Measurements from ENCODE around the gene XPC.

XPC gene

DNA sequence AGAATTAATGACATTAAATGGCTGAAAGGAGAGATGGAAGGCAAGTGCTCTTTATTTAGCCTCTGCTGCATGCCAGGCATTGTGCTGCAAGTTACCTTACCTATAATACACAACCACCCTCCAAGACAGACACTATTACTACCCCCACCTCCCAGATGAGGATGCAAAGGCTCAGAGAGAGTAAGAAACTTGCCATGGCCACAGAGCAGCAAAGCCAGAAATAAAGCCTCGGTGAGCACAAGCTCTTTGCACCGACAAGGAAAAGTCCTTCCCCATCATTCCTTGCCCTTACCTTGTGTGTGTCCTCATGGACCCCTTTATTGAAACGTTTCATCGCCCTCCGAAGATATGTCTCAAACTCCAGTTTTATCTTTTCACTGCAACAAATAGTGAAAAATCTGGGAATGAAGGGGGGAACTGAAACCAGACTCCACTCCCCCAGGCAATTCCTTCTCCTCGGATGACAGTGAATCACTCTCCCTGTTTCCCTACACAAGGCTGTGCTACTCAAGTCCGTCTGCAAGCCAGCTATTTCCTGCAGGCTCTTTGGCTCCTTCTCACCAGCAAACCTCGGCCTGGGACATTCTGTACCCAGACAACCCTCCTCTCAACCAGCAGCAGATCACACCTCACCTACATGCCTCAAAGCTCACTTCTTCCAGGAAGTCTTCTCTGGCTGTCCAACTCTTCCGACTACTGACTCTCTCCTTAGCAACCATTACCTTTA is 11.4 kb downstream of the XPC start:
- TF ChIP-seq, protein P1, sequence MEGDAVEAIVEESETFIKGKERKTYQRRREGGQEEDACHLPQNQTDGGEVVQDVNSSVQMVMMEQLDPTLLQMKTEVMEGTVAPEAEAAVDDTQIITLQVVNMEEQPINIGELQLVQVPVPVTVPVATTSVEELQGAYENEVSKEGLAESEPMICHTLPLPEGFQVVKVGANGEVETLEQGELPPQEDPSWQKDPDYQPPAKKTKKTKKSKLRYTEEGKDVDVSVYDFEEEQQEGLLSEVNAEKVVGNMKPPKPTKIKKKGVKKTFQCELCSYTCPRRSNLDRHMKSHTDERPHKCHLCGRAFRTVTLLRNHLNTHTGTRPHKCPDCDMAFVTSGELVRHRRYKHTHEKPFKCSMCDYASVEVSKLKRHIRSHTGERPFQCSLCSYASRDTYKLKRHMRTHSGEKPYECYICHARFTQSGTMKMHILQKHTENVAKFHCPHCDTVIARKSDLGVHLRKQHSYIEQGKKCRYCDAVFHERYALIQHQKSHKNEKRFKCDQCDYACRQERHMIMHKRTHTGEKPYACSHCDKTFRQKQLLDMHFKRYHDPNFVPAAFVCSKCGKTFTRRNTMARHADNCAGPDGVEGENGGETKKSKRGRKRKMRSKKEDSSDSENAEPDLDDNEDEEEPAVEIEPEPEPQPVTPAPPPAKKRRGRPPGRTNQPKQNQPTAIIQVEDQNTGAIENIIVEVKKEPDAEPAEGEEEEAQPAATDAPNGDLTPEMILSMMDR (IDR thresholded peaks at IDR 0.05; ENCODE audit: low read length, missing control alignments): no peak
- peak; percentile 32 for DNase-seq (ENCODE audit: low read depth)
- H3K4me3 ChIP-seq (replicated peaks; ENCODE audit: low read depth, low read length): no peak overlapping the region

DNA sequence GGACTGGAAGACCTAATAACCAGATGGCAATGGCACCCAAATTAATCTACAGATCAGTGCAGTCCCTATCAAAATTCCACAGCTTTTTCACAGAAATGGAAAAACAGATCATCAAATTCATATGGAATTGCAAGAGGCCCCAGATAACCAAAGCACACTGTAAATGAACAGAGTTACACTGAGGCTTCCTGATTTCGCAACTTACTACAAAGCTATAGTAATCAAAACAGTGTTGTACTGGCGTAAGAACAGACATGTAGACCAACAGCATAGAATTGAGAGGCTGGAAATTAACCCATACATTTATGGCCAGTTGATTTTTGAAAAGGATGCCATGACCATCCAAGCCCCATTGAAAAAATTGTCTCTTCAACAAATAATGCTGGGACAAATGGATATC is 16.2 kb downstream of the XPC start:
- peak; percentile 35 for DNase-seq (ENCODE audit: low read depth)
- TF ChIP-seq, protein P1 (IDR thresholded peaks at IDR 0.05; ENCODE audit: low read length, missing control alignments): no peak
- no peak overlapping the region for H3K4me3 ChIP-seq (replicated peaks; ENCODE audit: low read depth, low read length)

DNA sequence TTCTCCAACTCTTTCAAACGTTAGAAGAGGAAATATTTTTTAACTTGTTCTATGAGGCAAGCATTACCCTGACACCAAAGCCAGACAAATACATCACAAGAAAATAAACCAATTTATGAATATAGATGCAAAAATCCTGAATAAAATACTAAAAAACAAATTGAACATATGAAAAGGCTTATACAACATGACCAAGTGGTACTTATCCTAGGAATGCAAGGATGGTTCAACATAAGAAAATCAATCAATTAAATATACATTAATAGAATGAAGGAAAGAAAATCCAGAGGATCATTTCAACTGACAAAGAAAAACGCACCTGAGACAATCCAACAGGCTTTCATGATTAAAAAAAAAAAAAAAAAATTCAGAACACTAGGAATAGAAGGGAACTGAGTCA is 17.1 kb downstream of the XPC start:
- TF ChIP-seq, protein P1 (IDR thresholded peaks at IDR 0.05; ENCODE audit: low read length, missing control alignments): no peak
- DNase-seq (ENCODE audit: low read depth): no peak
- H3K4me3 ChIP-seq (replicated peaks; ENCODE audit: low read depth, low read length): no peak overlapping the region

DNA sequence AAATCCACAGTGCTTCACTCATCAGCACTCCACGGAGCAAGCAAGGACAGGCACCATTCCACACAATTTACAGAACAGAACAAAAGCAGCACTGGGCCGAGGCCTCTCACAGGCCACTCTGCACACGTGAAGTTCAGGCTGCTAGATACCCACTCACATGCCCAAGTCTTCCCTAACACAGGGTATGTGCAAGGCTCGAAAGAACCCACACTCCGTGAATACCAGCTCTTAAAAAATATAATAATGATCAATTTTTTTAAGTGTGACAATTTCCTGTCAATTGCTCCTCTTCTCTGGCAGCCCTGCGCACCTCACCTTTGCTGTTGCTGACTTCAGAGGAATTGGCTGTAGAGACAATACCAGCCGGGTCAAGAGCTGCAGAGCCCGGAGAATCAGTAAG is 19.0 kb downstream of the XPC start:
- no peak for DNase-seq (ENCODE audit: low read depth)
- TF ChIP-seq, protein P1 (IDR thresholded peaks at IDR 0.05; ENCODE audit: low read length, missing control alignments): no peak
- no peak overlapping the region for H3K4me3 ChIP-seq (replicated peaks; ENCODE audit: low read depth, low read length)

DNA sequence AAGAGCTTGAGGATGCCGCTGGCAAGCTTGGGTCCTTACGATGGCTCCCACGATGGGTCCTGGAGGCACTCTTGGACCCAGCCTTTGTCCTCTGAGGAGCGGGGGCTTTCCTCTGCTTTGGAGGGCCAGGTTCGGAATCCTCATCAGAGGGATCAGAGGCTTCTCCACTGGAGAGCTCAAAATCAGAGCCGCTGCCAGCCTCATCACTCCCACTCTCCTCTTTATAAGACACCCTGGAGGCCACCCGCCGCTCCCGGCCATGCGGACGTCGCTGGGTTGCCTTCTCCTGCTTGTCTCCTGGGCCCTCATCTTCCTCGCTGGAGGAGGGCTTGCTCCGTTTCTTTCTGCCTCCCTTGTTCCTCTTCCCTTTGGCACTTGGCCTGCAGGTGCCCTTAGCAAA is 20.0 kb downstream of the XPC start:
- DNase-seq (ENCODE audit: low read depth): no peak
- no peak overlapping the region for H3K4me3 ChIP-seq (replicated peaks; ENCODE audit: low read depth, low read length)
- TF ChIP-seq, protein P1 (IDR thresholded peaks at IDR 0.05; ENCODE audit: low read length, missing control alignments): no peak

DNA sequence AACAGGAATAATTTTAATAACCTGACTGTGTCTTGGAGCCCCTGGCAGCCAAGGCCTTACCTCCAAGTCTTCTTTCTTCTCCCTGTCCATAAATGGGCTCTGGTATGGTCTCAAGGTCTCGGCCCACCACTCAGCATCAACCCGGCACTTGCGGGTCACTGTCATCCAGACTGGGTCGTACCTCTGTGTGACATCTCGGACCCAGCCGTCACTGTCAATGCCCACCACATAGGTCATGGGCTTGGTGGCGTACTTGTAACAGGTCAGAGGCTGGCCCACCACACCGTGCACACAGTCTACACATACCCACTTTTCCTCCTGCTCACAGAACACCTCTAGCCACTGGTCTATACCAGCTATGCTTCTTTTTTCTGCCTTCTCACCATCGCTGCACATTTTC is 20.4 kb downstream of the XPC start:
- TF ChIP-seq, protein P1 (IDR thresholded peaks at IDR 0.05; ENCODE audit: low read length, missing control alignments): no peak
- no peak for DNase-seq (ENCODE audit: low read depth)
- no peak overlapping the region for H3K4me3 ChIP-seq (replicated peaks; ENCODE audit: low read depth, low read length)

Measured in fibroblast of pulmonary artery (primary cell).